Hindlimb muscle (tissue), 1 donor: ENCODE results near the gene P2RY1. TPM values are rescaled to one million over a fixed set of nuclear protein-coding genes. Genes with fewer than 3 reads are reported as not detected.

Experiments
- DNase-seq: peaks from one replicate; pipeline ENCODE4 v3.0.0-alpha.2; 2013
- polyA plus RNA-seq: library from polyadenylated mRNA; unstranded; fragments of 120-200 nt; gene quantifications from one replicate; pipeline ENCODE4 v1.2.1, GENCODE V29; 2013; ENCODE audit not compliant: insufficient read length

Gene P2RY1
- polyA plus RNA-seq, result 4.1 TPM

- peak; percentile 65 for DNase-seq
Measured at GRCh38 chr3:152834776-152835600, at the start of gene P2RY1. Gene P2RY1, plus strand, starts transcription at chr3:152835131. Its CDS starts 652 bp downstream, at chr3:152835783.

DNA sequence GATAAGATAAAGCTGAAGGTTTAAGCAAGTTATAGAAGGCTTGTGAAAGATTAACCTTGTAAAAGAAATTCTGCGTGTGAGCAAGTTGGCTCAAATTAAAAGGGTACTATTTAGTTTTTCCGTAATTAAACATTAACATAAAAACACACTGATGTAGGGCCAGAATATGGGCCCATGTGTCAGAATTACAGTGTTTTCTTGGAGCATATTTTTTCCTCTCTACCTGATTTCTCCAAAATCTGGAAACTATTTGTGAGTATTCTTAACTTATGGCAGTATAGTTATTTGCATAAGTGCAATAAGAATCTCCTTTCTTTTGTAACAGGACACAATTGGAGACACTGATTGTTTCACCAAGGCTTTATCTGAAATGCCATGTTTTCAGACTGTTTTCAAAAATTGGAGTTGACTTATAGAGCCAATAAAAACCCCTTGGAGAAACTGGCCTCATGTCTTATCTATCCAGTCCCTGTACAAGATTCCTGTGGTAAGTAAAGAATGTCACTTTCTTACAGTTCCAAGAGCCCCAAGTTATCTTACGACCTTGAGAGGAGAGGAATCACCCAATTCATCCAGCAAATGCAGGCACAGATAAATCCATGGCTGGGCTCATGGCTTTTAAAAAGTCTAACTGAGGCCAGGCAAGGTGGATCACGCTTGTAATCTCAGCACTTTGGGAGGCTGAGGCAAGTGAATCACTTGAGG, 47.8 kb upstream of the P2RY1 start:
- DNase-seq, result no peak

- DNase-seq, result no peak
Measured at GRCh38 chr3:152790651-152791387, 44.1 kb upstream of the P2RY1 start.

DNA sequence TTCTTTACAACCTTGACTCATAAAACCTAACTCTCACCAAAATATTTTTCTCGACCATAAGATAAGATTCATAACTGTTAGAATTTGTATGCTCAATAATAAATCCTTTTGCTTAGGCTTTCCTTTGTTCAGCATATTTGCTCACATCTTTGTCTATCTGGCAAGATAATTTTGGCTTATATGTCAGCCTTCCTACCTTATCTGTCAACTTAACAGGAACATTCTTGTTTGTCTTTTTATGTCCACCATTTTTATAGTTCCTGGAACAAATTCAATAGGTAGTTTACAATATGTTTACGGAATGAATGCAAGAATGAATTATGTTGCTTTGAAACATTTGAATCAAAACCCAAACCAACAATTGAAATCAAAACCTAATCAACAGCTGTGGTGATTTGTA, 41.0 kb upstream of the P2RY1 start:
- no peak for DNase-seq

DNA sequence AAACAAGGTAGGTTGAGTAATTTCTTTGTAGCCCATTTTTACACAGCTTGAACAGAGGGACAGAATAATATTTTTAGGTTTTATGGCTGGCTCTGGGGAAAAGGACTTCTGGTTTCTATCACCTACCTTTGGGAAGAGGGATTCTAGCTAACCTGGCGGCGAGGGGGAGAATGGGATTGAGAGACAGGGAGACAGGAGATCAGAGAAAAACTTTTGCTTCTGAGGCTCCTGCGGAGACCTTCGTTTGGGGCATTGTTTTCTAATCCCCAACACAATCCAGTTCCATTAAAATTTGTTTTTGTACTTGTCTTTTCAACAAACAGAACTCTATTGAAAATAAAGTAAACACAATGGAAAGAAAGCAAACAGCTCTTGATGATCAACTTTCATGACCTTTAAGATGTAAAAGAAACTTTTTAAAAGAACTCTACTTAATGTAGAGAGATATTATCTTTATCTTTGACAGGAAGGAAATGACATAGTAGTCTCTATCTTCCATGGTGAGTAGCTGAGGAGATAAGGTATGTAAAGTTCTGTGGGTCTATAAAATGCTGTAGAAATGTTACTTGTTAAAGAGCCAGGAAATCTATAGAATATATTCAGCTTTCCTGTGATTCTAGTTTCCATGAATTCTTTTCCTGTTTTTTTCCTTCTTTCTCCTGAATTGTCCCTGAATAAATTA, 37.0 kb upstream of the P2RY1 start:
- no peak for DNase-seq

GRCh38 chr3:152811974-152812760, 22.8 kb upstream of the P2RY1 start:
- DNase-seq, result no peak

DNA sequence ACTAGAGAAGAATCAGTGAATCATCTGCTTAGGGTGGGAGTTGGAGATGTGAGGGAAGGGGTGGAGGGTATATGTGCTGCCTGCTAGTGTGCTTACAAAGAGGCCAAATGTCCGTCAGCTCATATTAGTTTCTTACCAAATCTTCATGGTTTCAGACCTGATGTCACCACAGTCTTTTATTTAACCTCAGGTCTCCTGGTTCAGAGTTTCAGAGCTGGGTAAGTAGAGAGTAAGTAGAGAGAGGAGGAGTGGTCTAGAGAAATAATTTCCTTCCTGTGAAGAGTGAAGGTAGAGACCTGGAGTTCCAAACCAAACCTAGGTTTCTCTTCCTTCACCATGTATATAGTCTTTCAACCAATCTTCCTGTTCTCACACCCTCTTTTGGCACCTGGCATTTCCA, 17.5 kb upstream of the P2RY1 start:
- DNase-seq, result no peak

DNA sequence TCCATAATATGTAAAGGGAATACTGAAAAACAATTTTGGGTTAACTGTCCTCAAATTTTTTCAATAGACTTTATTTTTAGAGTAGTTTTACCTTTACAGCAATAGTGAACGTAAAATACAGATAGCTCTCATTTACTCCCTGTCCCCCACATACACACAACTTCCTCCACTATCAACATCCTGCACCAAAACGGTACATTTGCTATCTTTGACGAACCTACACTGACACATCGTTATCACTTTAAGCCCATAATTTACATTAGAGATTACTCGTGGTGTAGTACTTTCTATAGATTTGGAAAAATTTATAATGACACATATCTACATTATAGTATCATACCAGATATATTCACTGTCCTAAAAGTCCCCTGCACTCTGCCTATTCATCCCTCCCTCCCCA, 16.9 kb upstream of the P2RY1 start:
- no peak for DNase-seq

DNA sequence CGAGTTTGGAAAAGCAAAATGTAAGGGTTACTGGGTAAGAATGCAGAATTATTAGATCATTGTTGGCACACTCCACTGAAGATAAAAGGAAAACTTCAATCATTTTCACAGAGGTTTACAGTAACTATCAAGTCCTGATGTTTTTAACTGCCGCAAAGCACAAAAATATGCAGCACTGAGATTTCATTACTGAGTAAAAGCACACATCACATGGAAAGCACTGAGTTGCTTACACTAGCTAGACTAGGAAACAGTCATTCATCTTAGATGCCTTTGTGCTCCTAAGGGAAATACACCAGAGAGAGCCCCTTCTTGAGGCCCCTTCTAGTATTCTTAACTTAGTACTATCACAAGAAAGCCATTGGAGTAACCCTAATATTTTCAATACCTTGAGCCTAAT, 11.8 kb upstream of the P2RY1 start:
- no peak for DNase-seq

DNA sequence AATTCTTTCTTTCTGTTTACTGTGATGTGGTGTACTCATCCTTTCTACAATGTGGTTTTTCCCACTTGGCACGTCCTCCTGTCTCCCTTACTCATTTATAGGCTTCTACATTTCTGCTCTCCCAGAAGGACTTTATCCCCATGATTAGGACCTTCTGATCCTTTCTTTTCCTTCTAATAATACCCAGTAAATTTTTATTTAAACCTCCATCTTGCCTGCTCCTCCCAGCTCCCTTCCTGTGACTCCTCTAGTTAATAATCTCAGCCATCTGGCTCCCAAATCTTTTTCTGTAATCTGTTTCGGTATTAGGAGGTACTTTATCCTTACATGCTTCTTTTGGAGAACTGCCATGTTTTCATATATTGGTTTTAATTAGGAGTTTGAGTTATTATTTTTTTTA, 11.2 kb upstream of the P2RY1 start:
- no peak for DNase-seq

GRCh38 chr3:152825566-152825965, 9.4 kb upstream of the P2RY1 start:
- no peak for DNase-seq

DNA sequence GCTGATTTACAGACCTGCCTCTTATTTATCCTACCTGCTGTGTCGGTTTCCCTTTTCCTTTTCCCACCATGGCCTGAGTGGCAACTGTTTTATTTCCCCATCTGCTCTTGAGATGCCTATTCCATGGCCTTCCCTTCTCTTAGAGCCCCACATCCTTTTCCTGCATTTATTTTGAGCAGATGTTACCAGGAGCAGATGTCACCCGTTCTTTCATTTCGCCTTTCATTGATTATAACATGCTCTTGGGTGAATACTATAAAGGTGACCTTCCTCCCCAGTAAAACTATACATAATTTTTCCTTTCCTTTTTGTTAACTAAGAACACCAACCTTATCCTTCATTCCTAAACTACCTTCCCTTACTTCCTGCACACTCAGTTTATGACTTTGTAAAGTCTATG, 8.5 kb upstream of the P2RY1 start:
- no peak for DNase-seq

GRCh38 chr3:152827313-152827712, 7.6 kb upstream of the P2RY1 start:
- no peak for DNase-seq

DNA sequence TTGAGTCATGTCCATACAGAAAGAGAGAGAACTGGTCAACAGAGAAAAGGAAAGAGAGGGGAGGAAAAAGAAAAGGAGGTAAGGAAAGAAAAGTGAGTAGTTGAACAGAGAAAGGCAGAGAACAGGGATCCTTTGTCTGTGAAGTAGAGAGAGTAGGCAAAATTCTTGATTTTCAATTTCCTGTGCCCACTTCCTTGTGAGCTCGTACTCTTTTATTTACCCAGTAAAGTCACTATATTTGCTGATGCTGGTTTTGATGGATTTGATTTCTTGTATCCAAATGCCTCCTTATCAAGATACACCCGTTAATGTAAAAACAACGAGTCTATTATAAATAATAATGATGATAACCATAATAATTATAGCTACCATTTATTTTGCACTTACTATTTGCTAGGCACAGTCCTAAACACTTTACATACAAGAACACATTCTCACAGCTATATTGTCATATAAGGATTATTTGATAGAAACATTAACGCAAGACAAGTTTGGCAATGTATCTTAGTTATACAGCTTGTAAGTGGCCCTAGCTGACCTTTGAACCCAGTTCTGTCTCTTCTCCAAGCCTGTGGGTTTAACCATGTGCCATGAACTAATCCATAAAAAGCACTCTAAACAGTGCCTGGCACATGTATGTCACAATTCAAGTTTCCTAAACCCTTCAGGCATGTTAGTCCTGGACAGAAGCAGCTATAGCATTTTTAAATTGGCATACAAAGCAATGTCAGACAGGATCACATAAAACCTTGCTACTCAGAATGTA, 6.7 kb upstream of the P2RY1 start:
- DNase-seq, result no peak

GRCh38 chr3:152830245-152830644, 4.7 kb upstream of the P2RY1 start:
- no peak for DNase-seq

DNA sequence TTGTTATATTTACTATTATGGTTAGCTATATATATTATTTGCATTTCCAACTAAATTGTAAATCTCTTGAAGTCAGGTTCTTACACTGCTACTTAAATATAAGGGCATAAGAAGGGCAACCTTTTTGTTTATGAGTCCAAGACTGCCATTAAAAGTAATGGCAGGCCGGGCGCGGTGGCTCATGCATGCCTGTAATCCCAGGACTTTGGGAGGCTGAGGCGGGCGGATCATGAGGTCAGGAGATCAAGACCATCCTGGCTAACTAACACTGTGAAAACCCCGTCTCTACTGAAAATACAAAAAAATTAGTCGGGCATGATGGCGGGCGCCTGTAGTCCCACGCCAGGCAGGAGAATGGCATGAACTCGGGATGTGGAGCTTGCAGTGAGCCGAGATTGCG, 2.9 kb upstream of the P2RY1 start:
- no peak for DNase-seq

- DNase-seq, result no peak
Measured at GRCh38 chr3:152833089-152833488, 1.8 kb upstream of the P2RY1 start.

DNA sequence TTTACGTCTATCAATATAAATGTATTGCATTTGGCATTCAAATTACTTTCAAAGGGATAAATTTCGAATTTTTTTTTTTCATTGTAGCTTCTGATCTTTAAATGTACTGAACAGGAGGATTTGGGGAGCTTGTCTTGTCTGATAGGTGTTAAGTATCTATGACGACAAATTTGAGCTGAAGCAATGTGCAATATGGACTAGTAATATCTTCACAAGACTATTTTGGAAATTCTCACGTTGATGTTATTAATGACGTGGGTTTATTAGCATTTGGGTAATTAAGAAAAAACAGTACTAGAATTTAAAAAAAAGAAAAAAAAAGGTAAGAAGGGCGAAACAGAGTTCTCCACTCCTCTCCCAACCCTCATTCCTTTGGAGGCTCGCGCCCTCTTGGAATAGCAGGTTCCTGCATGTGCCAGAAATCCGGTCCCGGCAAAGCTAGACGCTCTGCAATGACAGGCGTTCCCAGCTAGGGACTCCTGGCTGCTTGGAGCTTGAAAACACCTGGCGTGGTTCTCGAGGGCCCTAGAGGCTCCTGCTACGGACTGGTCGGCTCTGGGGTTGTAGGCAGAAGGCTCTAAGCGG, 648 bp upstream of the P2RY1 start:
- peak; percentile 49 for DNase-seq

DNA sequence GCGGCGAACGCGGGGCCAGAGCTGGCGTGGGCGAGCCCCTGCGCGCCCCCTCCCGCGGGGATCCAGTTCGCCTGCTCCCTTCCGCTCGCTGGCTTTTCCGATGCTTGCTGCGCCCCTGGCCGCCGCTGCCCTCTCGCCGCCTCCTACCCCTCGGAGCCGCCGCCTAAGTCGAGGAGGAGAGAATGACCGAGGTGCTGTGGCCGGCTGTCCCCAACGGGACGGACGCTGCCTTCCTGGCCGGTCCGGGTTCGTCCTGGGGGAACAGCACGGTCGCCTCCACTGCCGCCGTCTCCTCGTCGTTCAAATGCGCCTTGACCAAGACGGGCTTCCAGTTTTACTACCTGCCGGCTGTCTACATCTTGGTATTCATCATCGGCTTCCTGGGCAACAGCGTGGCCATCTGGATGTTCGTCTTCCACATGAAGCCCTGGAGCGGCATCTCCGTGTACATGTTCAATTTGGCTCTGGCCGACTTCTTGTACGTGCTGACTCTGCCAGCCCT, 721 bp downstream of the P2RY1 start:
- DNase-seq, result peak; percentile 15

GRCh38 chr3:152836269-152836668, 1.3 kb downstream of the P2RY1 start:
- DNase-seq, result no peak

DNA sequence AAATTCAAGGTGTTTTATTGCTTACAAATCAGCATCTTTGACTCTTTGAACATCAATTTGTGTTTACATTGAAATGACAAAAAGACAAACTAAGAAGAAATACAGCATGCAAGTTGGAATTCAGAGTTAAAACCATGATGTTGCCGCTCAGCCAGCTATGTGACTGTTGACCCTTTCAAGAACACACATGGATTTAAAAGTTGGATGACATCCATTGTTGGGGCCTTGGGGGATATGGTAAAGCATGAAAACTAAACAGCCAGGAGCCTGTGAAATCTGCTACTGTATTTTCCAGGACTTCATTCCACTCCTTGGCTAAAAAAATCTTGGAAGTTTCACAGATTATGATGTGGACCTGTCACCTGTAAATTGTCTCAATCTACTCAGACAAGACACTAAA, 4.6 kb downstream of the P2RY1 start:
- DNase-seq, result no peak
